ENCODE results near the gene DACH2. TPM values are rescaled to one million over a fixed set of nuclear protein-coding genes. Genes with fewer than 3 reads are reported as not detected.

Gene DACH2
- total RNA-seq, 3 donors from 2014 or later = 0.09 to 0.10 TPM; not detected in 1

DNA sequence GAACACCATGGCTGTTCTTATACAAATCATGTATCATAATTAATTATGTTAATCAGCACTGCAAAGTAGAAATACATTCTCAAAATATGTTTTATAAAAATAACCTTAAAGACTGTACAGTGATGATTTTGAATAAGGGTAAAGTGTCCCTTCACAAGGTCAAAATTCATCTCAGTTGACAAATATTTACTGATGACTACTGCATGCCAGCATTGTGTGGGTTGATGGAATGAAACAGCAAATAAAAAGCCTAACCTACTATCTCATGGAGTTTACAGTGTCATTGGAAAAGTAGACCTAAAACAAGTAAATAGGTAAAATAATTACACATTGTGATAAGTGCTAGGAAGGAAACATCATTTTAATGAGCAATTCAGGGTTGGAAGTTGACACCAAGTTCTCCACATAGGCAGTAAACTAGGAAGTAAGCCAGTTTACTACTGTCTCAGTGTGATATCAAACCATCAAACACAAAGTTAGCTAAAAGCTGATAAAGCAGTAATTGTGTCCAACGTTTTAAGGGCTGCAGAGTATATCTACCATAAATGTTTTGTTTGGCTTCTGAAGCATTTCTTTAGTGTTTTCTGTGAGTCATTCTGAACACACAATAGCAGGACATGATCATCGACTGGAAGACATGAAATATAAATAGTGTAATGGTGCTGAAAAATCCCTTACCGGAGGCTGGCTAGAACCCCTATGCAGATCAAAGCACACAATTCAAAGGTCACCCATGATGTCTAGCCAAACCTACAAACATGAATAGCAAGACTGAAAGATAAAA lies 221.8 kb downstream of the DACH2 start:
- Histone ChIP-seq H3K36me3 (ENCODE audit: low read depth) (no peaks in the 10 kb centered on the region), H3K9me3 (no peaks in the 10 kb centered on the region), H3K4me1 (ENCODE audit: low read depth) (no peaks in the 10 kb centered on the region), H3K4me3 (no peak overlapping the region)
- TF ChIP-seq, protein P1, sequence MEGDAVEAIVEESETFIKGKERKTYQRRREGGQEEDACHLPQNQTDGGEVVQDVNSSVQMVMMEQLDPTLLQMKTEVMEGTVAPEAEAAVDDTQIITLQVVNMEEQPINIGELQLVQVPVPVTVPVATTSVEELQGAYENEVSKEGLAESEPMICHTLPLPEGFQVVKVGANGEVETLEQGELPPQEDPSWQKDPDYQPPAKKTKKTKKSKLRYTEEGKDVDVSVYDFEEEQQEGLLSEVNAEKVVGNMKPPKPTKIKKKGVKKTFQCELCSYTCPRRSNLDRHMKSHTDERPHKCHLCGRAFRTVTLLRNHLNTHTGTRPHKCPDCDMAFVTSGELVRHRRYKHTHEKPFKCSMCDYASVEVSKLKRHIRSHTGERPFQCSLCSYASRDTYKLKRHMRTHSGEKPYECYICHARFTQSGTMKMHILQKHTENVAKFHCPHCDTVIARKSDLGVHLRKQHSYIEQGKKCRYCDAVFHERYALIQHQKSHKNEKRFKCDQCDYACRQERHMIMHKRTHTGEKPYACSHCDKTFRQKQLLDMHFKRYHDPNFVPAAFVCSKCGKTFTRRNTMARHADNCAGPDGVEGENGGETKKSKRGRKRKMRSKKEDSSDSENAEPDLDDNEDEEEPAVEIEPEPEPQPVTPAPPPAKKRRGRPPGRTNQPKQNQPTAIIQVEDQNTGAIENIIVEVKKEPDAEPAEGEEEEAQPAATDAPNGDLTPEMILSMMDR (IDR thresholded peaks at IDR 0.05) = no peak
- intact Hi-C loops (cut with DNase I, micrococcal nuclease) = no loop called here
- ATAC-seq (no peak), DNase-seq (no peak)

GRCh38 chrX:86370927-86371326 lies 222.7 kb downstream of the DACH2 start:
- Histone ChIP-seq H3K36me3 (ENCODE audit: low read depth) (no peaks in the 10 kb centered on the region), H3K9me3 (no peaks in the 10 kb centered on the region), H3K4me3 (no peak overlapping the region), H3K4me1 (ENCODE audit: low read depth) (no peaks in the 10 kb centered on the region)
- TF ChIP-seq, protein P1 (IDR thresholded peaks at IDR 0.05) = no peak
- intact Hi-C loops (cut with DNase I, micrococcal nuclease) = no loop called here
- ATAC-seq (no peak), DNase-seq (no peak)

- TF ChIP-seq, protein P1 (IDR thresholded peaks at IDR 0.05) = no peak
- intact Hi-C loops (cut with DNase I, micrococcal nuclease) = no loop called here
- H3K4me3 ChIP-seq = no peak overlapping the region
- no peak for ATAC-seq
- no peaks in the 10 kb centered on the region for H3K36me3 ChIP-seq (ENCODE audit: low read depth)
- DNase-seq = no peak
- H3K9me3 ChIP-seq = no peaks in the 10 kb centered on the region
- H3K4me1 ChIP-seq (ENCODE audit: low read depth) = no peaks in the 10 kb centered on the region
Measured at GRCh38 chrX:86379209-86379608, 231.0 kb downstream of the DACH2 start.

DNA sequence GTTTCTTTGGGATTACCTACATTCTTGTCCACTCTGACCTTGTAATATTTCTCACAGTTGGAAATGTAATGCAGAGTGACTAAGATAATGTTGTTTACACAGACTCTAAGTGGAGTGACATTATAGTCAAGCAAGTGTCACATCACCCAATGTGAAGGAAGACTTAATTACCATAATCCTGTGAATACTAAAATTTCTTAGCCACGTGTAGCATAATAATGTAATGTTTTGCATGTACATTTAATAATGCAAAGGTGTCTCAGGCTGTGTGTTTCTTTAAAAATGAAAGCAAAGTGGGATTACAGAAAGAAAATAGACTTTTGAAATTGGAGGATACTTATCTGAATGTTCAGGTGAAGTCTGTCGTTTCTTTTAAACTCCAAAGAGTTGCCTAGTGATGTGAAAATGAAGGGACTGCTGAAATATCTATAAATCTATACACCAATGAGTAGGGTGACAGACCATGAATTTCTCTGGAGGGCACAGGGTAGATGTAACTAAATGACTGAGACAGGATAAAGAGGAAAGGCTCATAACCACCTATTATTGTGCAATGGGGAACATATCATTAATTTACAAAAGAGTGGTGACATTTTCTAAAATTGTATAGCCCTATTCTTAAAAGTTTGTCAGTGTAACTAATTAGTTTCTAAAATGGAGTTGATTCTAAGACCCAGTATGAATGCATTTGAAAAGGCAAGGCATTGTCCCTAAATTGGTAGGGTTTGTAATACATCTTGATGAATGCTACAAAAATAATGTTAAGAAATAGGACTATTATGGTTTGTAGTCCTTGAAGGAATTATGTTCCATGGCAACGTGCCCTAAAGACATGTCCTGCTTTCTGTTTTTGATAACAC lies 235.7 kb downstream of the DACH2 start:
- TF ChIP-seq, protein P1 (IDR thresholded peaks at IDR 0.05) = no peak
- H3K36me3 ChIP-seq (ENCODE audit: low read depth) = no peaks in the 10 kb centered on the region
- no peaks in the 10 kb centered on the region for H3K4me1 ChIP-seq (ENCODE audit: low read depth)
- DNase-seq (no peak), ATAC-seq (no peak)
- intact Hi-C loops (cut with DNase I, micrococcal nuclease) = no loop called here
- H3K4me3 ChIP-seq = no peak overlapping the region
- H3K9me3 ChIP-seq = no peaks in the 10 kb centered on the region

DNA sequence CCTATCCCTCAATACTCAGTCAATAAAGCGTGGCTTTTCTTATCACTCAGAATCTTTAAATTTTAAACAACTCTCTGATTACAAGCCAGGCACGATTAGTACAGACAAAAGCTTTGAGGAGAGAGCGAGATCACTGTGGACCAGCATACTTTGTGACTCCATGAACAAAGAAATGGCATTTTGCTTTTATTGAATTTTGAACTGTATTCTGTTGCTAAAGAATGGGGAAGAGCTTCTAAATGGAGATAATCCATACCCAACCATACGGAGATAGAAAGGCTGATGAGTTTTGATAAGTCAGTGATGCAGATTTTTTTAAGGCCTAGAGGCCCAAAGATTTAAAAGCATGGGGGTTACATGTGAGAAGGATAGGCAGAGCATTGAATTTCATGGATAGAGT lies 259.1 kb downstream of the DACH2 start:
- Histone ChIP-seq H3K4me3 (no peak overlapping the region), H3K9me3 (no peaks in the 10 kb centered on the region), H3K4me1 (ENCODE audit: low read depth) (no peaks in the 10 kb centered on the region), H3K36me3 (ENCODE audit: low read depth) (no peaks in the 10 kb centered on the region)
- ATAC-seq = no peak
- TF ChIP-seq, protein P1 (IDR thresholded peaks at IDR 0.05) = no peak
- no peak for DNase-seq
- intact Hi-C loops (cut with DNase I, micrococcal nuclease) = no loop called here

Measured in mucosa of descending colon (tissue), 3 donors.